Tongue (tissue), 2 donors: Measurements from ENCODE around the gene TMEM30B. TPM values are rescaled to one million over a fixed set of nuclear protein-coding genes. Genes with fewer than 3 reads are reported as not detected.
"Not testable (repeated sequence)": the region's sequence is repeated elsewhere in the genome, so short reads cannot be mapped to it uniquely, and the experiment has no call there.

Experiments used
- DNase-seq: peaks from one replicate; pipeline ENCODE4 v3.0.0-alpha.2; 2015
- total RNA-seq: library from RNA; depleted of rRNA; stranded (reverse); fragments of >200 nt; gene quantifications from one replicate; pipeline ENCODE4 v1.2.3, GENCODE V29; 2014

Gene TMEM30B
- total RNA-seq, result 7.9 TPM

DNA sequence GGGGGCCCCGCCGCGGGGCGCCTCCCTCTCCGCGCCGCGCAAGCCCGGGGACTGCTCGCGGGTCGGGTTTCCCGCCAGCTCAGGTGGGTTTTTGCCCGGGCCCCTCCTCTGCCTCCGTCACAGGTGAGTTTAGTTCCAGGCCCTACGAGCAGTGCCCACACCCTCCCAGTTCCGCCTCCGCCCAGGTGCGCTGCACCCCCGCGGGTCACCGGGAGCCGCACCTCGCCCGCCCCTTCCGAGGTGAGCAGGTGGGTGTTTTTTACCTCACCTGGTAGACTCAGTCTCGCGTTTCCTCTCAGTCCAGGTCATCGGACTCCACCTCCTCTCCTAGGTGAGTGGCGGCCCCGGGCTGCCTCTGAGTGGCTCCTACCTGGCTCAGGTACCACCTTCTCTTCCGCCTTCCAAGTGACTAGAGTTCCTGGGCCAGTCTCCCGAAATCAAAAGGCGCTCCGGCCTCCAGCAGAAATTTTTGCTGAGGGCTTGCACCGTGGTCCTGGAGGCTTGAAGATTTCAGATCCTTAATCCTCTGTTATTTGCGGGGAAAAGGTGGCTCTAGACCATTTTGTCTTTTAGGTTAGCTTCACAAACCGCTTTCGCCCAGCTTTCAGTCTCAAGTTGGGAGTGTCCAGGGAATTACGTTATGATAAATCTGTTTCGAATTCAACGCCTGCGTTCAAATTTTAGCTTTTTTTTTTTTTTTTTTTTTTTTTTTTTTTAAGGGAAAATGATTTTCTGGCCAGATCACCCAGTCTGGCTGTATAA, at the start of gene TMEM30B:
TSS of gene TMEM30B (minus strand) at position 153 of the 762 bp plus-strand sequence. CDS start 191 bp downstream, outside the sequence.
- peak; percentile 37 for DNase-seq

DNA sequence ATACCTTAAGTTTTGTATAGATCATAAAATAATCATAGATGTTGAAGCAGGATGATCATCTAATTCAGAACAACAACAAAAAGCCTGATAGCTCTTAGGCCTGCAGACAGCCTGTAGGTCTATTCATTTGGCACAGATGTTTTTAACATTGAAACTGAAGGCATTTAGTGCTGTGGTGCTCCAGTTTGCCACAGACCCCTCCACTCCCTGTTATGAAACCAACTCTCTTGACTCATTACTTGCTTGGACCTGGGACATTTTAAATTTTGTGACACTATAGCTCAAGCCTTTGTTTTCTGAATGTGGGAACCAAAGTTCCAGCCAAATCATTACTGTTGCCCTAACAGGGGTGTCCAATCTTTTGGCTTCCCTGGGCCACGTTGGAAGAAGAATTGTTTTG, 49.4 kb upstream of the TMEM30B start:
- no peak for DNase-seq

DNA sequence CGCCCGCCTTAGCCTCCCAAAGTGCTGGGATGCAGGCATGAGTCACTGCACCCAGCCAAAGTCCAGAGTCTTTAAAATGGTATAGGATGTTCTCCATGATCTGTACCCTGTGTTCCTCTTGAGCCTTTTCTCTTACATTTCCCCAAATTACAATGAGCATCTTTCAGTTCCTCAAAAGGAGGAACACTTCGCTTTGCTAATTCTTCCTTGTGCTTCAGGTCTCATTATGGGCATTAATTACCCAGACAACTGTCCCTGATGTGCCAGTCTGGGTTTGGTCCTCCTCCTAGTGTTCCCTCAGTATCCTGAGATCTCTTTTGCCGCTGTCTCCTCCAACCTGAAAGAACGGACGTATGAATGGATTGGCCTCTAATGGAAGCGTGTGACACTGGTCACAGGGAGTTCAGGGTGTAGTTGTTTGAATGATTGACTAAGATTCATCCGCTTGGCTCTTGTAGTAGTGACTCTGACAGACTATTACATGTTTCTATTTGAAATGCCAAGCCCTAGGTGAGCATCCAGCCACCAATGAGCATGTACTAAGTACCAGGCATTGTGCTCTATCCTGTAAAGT, 48.4 kb upstream of the TMEM30B start:
- DNase-seq, result no peak

DNA sequence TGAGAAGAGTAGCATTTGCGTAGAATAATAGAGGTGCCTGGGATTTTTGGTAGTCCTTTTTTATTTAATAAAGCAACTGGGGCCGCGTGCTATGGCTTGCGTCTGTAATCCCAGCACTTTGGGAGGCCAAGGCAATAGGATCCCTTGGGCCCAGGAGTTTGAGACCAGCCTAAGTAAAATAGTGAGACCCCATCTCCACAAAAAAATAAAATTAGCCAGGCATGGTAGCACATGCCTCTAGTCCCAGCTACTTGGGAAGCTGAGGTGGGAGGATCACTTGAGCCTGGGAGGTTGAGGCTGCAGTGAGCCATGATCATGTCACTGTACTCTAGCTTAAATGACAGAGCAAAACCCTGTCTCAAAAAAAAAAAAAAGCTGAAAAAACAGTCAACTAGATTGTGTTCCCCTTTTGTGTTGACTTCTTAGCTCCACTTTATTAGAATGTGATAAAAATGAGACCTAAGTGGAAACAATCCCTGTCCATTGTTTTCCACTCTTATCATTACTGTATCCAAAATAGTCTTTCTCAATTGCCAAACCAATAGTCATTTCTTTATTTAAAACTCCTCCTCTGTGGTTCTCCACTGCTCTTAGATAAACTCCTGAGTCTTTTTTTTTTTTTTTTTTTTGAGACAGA, 47.6 kb upstream of the TMEM30B start:
- no peak for DNase-seq

DNA sequence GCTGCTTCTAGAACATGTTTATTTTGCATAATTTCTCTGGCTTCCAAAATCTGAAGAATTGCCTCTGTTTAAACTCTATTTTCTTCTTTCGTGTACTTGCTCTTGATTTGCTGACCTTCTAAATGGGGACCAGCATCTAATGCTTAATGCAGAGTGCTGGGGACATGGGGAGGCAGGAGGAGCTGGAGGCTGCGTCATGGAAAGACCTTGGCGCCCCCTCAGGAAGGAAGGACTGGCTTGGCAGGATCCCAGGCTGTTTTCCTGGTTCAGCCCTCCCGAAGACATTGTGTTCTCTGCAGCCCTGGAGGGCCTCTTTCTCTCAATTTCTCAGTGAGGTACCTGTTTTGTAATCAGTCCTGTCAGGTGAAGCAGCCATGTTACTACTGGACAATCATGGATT, 45.7 kb upstream of the TMEM30B start:
- DNase-seq, result peak; percentile 39

DNA sequence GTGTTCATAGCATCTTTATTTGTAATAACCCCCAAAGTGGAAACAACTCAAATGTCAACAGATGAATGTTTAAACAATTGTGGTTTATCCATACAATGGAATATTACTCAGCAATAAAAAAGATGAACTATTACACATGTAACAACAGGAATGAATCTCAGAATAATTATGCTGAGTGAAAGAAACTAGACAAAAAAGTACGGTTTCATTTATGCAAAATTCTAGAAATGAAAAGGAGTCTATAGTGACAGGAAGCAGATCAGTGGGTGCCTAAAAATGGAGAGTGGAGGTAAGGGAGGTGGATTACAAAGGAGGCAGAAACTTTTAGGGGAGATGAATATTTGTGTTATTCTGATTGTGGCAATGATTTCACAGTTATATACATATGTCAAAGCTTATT, 45.0 kb upstream of the TMEM30B start:
- DNase-seq, result no peak

DNA sequence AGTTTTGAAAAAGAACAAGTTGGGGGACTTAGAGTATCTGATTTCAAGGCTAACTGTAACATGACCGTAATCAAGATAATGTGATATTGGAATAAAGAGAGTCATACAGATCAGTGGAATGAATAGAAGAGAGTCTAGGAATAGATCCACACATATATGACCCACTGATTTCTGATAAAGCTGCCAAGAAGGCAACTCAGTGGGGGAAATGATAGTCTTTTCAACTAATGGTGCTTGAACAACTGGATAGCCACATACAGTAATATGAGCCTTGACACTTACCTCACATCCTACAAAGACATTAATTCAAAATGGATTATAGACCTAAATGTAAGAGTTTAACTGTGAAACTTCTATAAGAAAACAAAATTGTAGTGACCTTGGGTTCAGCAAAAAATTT, 44.0 kb upstream of the TMEM30B start:
- DNase-seq, result no peak

DNA sequence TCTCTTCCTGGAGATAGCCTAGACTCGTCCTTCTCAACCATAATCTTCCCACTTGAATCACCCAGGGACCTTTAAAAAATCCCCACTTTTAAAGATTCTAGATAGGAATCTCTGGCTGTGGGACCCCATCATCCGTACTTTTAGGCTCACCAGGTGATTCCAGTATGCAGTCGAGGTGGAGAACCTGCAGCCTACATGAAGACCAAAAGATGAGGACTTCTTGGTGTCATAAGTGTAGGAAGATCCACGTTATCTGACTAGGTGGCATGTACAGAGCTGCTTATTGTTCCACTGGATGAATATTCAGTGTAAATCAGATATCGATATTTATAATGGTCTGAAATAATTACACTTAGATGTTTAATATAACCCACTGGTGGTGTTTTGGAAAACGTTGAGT, 42.8 kb upstream of the TMEM30B start:
- DNase-seq, result no peak

DNA sequence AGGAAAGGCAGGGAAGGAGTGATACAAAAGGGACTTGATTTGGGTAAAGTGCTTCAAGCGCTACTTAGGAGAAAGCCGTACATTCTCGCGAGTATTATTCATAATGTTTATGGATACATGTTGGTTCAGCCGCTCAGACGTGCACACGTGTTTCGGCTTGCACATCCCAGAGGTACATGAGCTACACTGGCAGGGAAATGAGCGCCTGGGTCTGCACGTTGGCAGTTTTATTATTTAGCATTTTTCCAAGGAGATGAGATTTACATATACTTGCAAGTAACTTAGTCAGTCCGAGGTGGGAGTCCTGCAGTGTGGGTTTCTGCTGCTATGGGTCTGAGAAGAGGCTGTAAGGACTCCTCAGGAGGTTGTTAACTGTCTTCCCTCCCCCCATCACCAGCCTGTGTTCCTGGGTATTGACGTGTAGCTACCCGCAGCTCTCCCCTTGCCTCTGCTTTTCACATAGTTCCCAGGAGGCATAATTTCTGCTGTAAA, 41.7 kb upstream of the TMEM30B start:
- DNase-seq, result peak; percentile 41

- peak; percentile 25 for DNase-seq
Measured at GRCh38 chr14:61322011-61322798, 41.1 kb upstream of the TMEM30B start.

- peak; percentile 65 for DNase-seq
Measured at GRCh38 chr14:61321385-61322010, 40.4 kb upstream of the TMEM30B start, which contains the start of gene PRKCH. PRKCH (plus strand) TSS chr14:61321579; CDS start chr14:61322102, 523 bp downstream.

DNA sequence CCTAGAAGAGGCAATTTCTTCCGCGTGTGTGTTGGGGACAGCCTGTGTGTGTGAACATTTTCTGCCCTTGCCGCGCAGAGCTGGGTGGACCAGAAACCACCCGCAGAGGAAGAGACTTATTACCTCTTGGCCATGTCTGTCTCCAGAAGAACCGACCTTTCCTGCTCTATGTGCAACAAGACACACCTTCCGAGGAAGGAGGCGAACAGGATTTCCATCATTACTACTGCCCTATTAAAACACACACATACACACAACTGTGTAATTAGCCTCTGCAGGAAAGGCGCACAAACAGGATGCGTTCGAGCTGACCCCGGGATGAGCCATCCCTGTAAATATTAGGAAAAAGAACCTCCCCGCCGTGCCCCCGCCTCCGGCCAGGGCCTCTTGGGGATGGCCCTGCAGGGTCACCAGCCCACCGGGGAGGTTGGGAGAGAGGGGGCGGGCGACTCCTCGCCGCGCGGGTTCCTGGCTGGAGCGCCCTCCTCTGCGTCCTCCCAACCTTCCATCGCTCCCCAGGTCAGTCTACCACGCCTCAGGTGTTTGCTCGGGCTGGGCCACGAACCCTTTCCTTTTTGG, 39.8 kb upstream of the TMEM30B start:
- DNase-seq, result no peak

- not testable (repeated sequence) for DNase-seq
Measured at GRCh38 chr14:61320170-61320569, 39.0 kb upstream of the TMEM30B start.

GRCh38 chr14:61319706-61320105, 38.6 kb upstream of the TMEM30B start:
- DNase-seq, result no peak

DNA sequence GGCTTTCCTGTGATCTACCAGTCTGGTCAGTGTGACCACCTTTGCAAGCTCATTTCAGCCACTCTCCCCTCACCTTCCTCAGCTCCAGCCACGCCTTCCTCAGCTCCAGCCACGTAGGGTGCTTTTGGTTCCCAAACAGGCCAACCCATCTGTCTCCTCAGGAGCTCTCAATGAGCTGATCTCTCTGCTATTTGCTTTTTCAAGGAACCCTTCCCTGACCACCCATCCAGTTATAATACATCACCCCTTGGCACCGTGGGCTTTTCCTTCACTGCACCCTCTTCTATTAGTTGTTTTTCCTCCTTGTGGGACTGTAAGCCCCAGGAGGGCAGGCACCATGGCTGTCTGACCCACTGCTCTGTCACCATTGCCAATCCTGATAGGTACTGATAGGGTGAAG, 37.9 kb upstream of the TMEM30B start:
- DNase-seq, result no peak

GRCh38 chr14:61315313-61315712, 34.2 kb upstream of the TMEM30B start:
- DNase-seq, result no peak

DNA sequence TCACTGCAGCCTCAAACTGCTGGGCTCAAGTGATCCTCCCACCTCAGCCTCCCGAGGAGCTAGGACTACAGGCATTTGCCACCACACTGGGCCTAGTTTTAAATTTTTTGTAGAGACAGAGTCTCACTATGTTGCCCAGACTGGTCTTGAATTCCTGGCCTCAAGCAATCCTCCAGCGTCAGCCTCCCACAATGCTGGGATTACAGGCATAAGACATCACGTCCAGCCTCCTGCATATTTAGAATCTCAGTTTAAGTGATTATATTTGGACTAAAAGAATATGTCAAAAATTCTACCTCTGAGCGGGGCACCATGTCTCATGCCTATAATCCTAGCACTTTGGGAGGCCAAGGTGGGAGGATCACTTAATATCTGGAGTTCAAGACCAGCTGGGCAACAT, 27.6 kb upstream of the TMEM30B start:
- DNase-seq, result not testable (repeated sequence)

DNA sequence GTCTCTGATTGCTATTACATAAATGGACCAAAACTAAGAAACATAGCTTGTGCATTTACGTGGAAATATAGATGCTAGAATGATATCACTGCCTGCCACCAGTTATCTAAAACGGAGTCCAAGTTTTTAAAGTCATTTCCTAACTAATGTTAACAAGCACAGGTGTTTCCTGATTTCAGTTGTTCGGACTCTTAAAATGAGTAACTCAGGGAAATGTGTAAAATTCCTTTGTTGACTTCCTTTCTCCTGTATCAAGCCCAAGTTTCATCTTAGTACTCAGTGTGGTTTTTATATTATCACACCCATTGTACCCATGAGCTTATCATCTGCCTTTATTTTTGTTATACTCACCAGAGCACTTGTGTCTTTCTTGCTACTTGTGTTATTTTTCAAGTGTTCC, 27.1 kb upstream of the TMEM30B start:
- DNase-seq, result no peak

- no peak for DNase-seq
Measured at GRCh38 chr14:61304688-61305087, 23.6 kb upstream of the TMEM30B start.

GRCh38 chr14:61300754-61301153, 19.6 kb upstream of the TMEM30B start:
- no peak for DNase-seq

DNA sequence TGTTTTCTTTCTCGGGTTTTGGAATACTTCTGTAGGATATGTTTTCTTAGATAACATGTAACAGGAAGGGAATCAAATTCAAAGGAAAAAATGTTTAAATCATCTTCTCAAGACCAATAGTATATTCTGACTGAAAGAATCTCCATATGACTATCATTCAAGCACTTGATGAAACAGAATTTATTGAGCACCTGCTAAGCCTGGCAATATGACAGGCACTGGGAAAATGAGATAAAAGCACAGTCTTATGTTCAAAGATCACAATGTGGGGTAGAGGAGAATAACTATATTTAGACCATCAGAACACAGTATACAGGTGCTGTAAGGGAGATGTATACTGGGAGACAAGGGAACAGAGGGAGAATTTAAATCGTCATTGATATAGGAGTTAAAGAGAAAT, 19.1 kb upstream of the TMEM30B start:
- DNase-seq, result no peak

DNA sequence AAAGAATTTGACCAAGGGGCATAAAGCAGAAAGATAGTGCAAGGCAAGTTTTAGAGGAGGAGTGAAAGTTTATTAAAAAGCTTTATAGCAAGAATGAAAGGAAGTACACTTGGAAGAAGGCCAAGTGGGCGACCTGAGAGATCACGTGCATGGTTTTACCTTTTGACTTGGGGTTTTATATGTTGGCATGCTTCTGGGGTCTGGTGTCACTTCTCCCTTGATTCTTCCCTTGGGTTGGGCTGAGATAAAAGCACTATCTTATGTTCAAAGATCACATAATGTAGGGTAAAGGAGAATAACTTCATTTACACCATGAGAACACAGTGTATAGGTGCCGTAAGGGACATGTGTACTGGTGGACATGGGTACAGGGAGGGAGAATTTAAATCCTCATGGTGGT, 17.7 kb upstream of the TMEM30B start:
- DNase-seq, result no peak
